ENCODE measurements around the gene HTN1. TPM values are rescaled to one million over a fixed set of nuclear protein-coding genes. Genes with fewer than 3 reads are reported as not detected.
"Not testable (repeated sequence)": the region's sequence is repeated elsewhere in the genome, so short reads cannot be mapped to it uniquely, and the experiment has no call there.

HTN1 gene
- total and polyA plus RNA-seq, 2 experiments from 2014 or later = not detected

- H3K79me2 ChIP-seq (ENCODE audit: insufficient read depth) = no peaks in the 10 kb centered on the region
These were observed 27.0 kb upstream of the HTN1 start for GRCh38 chr4:70023218-70023617.

GRCh38 chr4:70027011-70027410 is 23.2 kb upstream of the HTN1 start:
- Histone ChIP-seq H3K4me2 (ENCODE audit: unreplicated experiment) (no peak overlapping the region), H2AFZ (no peak overlapping the region), H3K4me1 (ENCODE audit: insufficient read depth) (no peaks in the 10 kb centered on the region), H3K36me3 (ENCODE audit: low read depth) (no peaks in the 10 kb centered on the region), H3F3A (ENCODE audit: insufficient read depth) (no peaks in the 10 kb centered on the region), H3K4me3 (no peak overlapping the region), H3K9ac (no peak overlapping the region), H3K27ac (no peak overlapping the region), H3K79me2 (ENCODE audit: insufficient read depth) (no peaks in the 10 kb centered on the region), H3K9me2 (ENCODE audit: insufficient read depth) (no peaks in the 10 kb centered on the region), H4K20me1 (ENCODE audit: insufficient read depth) (no peaks in the 10 kb centered on the region), H3K27me3 (replicated peaks; ENCODE audit: insufficient read depth) (no peaks in the 10 kb centered on the region), H3K9me3 (ENCODE audit: low read depth) (no peaks in the 10 kb centered on the region)
- 51 to 61% methylated on average over 5 of the region's 5 CpGs for WGBS, 2 experiments (ENCODE audit: low coverage in 1 of 2, low lambda C conversion rate in 2 of 2, missing lambda C conversion rate in 2 of 2)
- in situ Hi-C loops (cut with MboI) = no loop called here
- TF ChIP-seq EZH2 (IDR thresholded peaks at IDR 0.05; ENCODE audit: insufficient read depth, poor library complexity, severe bottlenecking) = no peak
- no peak for TF ChIP-seq EZH2phosphoT487 (IDR thresholded peaks at IDR 0.05; ENCODE audit: insufficient read depth, low read depth)
- DNase-seq = no peak

More at GRCh38 chr4:70023218-70023617, 27.0 kb upstream of the HTN1 start:
- Histone ChIP-seq H3K9ac (no peak overlapping the region), H3K9me3 (ENCODE audit: low read depth) (no peaks in the 10 kb centered on the region), H4K20me1 (ENCODE audit: insufficient read depth) (no peaks in the 10 kb centered on the region), H3K4me2 (ENCODE audit: unreplicated experiment) (no peak overlapping the region), H2AFZ (no peak overlapping the region), H3K36me3 (ENCODE audit: low read depth) (no peaks in the 10 kb centered on the region), H3K9me2 (ENCODE audit: insufficient read depth) (no peaks in the 10 kb centered on the region), H3K27me3 (replicated peaks; ENCODE audit: insufficient read depth) (no peaks in the 10 kb centered on the region), H3K4me3 (no peak overlapping the region), H3F3A (ENCODE audit: insufficient read depth) (no peaks in the 10 kb centered on the region), H3K27ac (no peak overlapping the region), H3K4me1 (ENCODE audit: insufficient read depth) (no peaks in the 10 kb centered on the region)
- no peak for TF ChIP-seq EZH2 (IDR thresholded peaks at IDR 0.05; ENCODE audit: insufficient read depth, poor library complexity, severe bottlenecking)
- TF ChIP-seq EZH2phosphoT487 (IDR thresholded peaks at IDR 0.05; ENCODE audit: insufficient read depth, low read depth) = no peak
- WGBS, 2 experiments (ENCODE audit: low coverage in 1 of 2, low lambda C conversion rate in 2 of 2, missing lambda C conversion rate in 2 of 2) = 46 to 54% methylated on average over 2 of the region's 2 CpGs
- DNase-seq = no peak
- in situ Hi-C loops (cut with MboI) = no loop called here

GRCh38 chr4:70028159-70028558 is 22.1 kb upstream of the HTN1 start, which contains the start of gene HTN3:
HTN3 (plus strand) TSS chr4:70028459; CDS start chr4:70030741, 2,282 bp downstream.
- WGBS, 2 experiments (ENCODE audit: low coverage in 1 of 2, low lambda C conversion rate in 2 of 2, missing lambda C conversion rate in 2 of 2) = 59 to 65% methylated on average over 7 of the region's 7 CpGs
- H3K36me3 ChIP-seq (ENCODE audit: low read depth); DNase-seq; H3K27me3 ChIP-seq (replicated peaks; ENCODE audit: insufficient read depth); H3F3A ChIP-seq (ENCODE audit: insufficient read depth); H2AFZ ChIP-seq; H3K9me3 ChIP-seq (ENCODE audit: low read depth); H3K4me1 ChIP-seq (ENCODE audit: insufficient read depth); H4K20me1 ChIP-seq (ENCODE audit: insufficient read depth); H3K4me2 ChIP-seq (ENCODE audit: unreplicated experiment); H3K27ac ChIP-seq; H3K4me3 ChIP-seq; H3K79me2 ChIP-seq (ENCODE audit: insufficient read depth); H3K9me2 ChIP-seq (ENCODE audit: insufficient read depth); H3K9ac ChIP-seq; in situ Hi-C loops (cut with MboI): not testable (repeated sequence)

- H3K4me2 ChIP-seq (ENCODE audit: unreplicated experiment); H3K9ac ChIP-seq; H2AFZ ChIP-seq; H3K4me1 ChIP-seq (ENCODE audit: insufficient read depth); H4K20me1 ChIP-seq (ENCODE audit: insufficient read depth); H3K9me2 ChIP-seq (ENCODE audit: insufficient read depth); DNase-seq; H3K79me2 ChIP-seq (ENCODE audit: insufficient read depth); H3K27me3 ChIP-seq (replicated peaks; ENCODE audit: insufficient read depth); in situ Hi-C loops (cut with MboI); H3K9me3 ChIP-seq (ENCODE audit: low read depth); H3K36me3 ChIP-seq (ENCODE audit: low read depth); H3K4me3 ChIP-seq; H3K27ac ChIP-seq; H3F3A ChIP-seq (ENCODE audit: insufficient read depth): not testable (repeated sequence)
- 44 to 67% methylated on average over 2 to 18 of the region's 18 CpGs for WGBS, 2 experiments (ENCODE audit: low coverage in 1 of 2, low lambda C conversion rate in 2 of 2, missing lambda C conversion rate in 2 of 2)
These were observed 12.7 kb upstream of the HTN1 start for GRCh38 chr4:70037559-70037958.

DNA sequence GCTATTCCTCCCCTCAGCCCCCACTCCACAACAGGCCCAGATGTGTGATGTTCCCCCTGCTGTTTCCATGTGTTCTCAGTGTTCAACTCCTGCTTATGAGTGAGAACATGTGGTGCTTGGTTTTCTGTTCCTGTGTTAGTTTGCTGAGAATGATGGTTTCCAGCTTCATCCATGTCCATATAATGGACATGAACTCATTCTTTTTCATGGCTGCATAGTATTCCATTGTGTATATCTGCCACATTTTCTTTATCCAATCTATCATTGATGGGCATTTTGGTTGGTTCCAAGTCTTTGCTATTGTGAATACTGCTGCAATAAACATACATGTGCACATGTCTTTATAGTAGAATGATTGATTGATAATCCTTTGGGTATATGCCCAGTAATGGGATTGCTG is 10.3 kb upstream of the HTN1 start:
- H3K4me3 ChIP-seq; DNase-seq; H2AFZ ChIP-seq; H3K27ac ChIP-seq; H3K4me1 ChIP-seq (ENCODE audit: insufficient read depth); H3K9me3 ChIP-seq (ENCODE audit: low read depth); H3K9me2 ChIP-seq (ENCODE audit: insufficient read depth); H3F3A ChIP-seq (ENCODE audit: insufficient read depth); H3K4me2 ChIP-seq (ENCODE audit: unreplicated experiment); H3K27me3 ChIP-seq (replicated peaks; ENCODE audit: insufficient read depth); H4K20me1 ChIP-seq (ENCODE audit: insufficient read depth); H3K79me2 ChIP-seq (ENCODE audit: insufficient read depth); H3K9ac ChIP-seq; H3K36me3 ChIP-seq (ENCODE audit: low read depth); in situ Hi-C loops (cut with MboI): not testable (repeated sequence)

Measured in GM23248 (cell line).